ENCODE measurements around the gene PHOSPHO2. TPM values are rescaled to one million over a fixed set of nuclear protein-coding genes. Genes with fewer than 3 reads are reported as not detected.

PHOSPHO2 gene, protein sequence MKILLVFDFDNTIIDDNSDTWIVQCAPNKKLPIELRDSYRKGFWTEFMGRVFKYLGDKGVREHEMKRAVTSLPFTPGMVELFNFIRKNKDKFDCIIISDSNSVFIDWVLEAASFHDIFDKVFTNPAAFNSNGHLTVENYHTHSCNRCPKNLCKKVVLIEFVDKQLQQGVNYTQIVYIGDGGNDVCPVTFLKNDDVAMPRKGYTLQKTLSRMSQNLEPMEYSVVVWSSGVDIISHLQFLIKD
- 10 to 100 TPM in 4 of 5 donors, 1 to 10 TPM in 1; 9.4 to 17.0 (median 15.6) TPM for polyA plus RNA-seq (ENCODE audit: insufficient read depth in 1 of 5, insufficient read length in 5 of 5, low replicate concordance in 1 of 5)
- long read RNA-seq, donor 1, partial matches to known transcripts = 0 of 4 reads
- long read RNA-seq, donor 1, other reads (novel, unspliced or antisense) = 0 of 4 reads
- long read RNA-seq, donor 2, partial matches to known transcripts = 0 of 4 reads
- long read RNA-seq, donor 2, other reads (novel, unspliced or antisense) = 0 of 4 reads
- long read RNA-seq, donor 3, partial matches to known transcripts = 0 of 2 reads
- long read RNA-seq, donor 3, other reads (novel, unspliced or antisense) = 0 of 2 reads
- long read RNA-seq, donor 4, transcript PHOSPHO2-201 (4 exons, 1,125 nt) = major isoform, 6 of 7 reads
- long read RNA-seq, donor 4, partial matches to known transcripts = 0 of 7 reads
- long read RNA-seq, donor 4, other reads (novel, unspliced or antisense) = 0 of 7 reads
- long read RNA-seq, donor 5, transcript PHOSPHO2-201 (4 exons, 1,125 nt) = major isoform, 7 of 10 reads
- long read RNA-seq, donor 5, partial matches to known transcripts = 0 of 10 reads
- long read RNA-seq, donor 5, other reads (novel, unspliced or antisense) = 0 of 10 reads
- long read RNA-seq, donor 6, transcript PHOSPHO2-201 (4 exons, 1,125 nt) = major isoform, 8 of 10 reads
- long read RNA-seq, donor 6, partial matches to known transcripts = 0 of 10 reads
- long read RNA-seq, donor 6, other reads (novel, unspliced or antisense) = 0 of 10 reads
- long read RNA-seq, donor 7, partial matches to known transcripts = 0 of 4 reads
- long read RNA-seq, donor 7, other reads (novel, unspliced or antisense) = 0 of 4 reads
- long read RNA-seq, donor 8, partial matches to known transcripts = 0 of 2 reads
- long read RNA-seq, donor 8, other reads (novel, unspliced or antisense) = 0 of 2 reads

DNA sequence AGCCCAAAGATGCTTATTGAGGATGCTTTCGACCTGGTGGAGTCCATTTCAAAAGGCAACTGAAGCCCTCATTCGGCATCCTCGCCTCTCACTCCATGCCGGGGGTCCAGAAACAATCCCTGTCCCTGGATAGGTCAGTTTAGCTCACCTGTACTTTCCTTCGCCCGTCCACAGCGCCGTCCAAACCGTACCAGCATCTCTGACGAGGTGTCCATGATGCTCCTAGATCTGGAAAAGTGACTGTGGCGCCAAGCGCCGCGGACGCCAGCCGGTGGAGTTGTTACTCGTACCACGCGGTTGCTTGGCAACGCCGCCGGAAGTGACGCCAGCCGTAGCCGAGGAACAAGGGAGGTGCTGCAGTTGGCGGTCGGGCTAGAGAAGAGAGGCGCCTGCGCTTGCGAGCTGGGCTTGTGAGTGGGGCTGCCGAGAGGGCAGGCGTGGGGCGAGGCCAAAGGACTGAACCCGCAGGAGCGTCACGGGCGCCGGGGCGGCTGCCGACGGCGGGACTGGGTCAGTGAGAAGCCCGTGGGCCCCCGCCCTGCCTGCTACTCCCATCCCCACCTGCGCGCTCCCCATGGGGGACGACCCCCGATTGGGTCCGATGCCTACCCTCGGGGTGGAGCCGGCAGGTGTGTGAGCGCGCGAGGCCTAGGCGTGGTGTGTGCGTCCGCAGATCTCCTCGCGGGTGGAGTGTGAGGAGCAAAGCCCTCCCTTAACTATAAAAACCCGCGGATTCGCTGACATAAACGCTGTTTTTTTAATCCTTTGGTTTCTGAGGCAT is at the start of gene PHOSPHO2, which contains the start of gene CFAP210:
TSS of gene PHOSPHO2 (plus strand) at position 357 of the 781 bp plus-strand sequence. CDS start 6,503 bp downstream, outside the sequence.
TSS of gene CFAP210 (minus strand) at position 293 of the 781 bp plus-strand sequence. CDS start at position 215, 78 bp downstream.
- peak; percentile 95 to 97 for DNase-seq

DNA sequence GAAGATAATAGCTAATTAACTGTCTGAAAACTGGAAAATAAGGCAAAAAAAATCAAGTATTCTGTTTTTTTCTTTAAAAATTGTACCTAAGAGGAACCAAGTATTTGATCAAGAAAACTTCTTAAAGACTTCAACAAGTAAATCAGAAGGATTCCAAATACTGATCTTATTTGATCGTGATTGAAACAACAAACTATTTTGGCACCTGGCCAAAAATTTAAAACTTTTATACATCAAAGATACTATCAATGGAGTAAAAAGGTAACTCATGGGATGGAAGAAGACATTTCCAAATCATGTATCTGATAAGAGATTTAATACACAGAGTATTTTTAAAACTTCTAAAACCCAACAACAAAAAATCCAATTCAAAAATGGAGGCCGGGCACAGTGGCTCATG is 46.8 kb upstream of the PHOSPHO2 start:
- DNase-seq = no peak

DNA sequence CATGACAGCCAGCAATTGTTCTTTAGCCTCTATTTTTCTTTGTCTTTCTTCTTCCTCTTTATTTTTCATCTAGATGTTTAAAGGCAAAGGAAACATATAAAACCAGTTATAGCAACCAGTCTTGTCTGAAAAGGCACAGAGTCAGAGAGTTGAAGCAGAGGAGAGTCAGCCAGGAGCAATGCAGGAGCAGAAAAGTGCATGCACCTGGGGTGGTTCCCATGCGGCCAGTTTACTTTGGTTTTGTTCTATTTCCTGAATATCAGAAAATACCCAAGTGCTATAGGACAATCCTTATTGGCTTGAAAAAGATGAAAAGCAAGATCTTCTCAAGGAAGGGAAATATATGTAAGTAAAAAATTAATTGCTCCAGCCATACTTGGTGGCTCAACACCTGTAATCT is 45.0 kb upstream of the PHOSPHO2 start:
- no peak for DNase-seq

GRCh38 chr2:169653636-169654035 is 40.6 kb upstream of the PHOSPHO2 start:
- DNase-seq = no peak

DNA sequence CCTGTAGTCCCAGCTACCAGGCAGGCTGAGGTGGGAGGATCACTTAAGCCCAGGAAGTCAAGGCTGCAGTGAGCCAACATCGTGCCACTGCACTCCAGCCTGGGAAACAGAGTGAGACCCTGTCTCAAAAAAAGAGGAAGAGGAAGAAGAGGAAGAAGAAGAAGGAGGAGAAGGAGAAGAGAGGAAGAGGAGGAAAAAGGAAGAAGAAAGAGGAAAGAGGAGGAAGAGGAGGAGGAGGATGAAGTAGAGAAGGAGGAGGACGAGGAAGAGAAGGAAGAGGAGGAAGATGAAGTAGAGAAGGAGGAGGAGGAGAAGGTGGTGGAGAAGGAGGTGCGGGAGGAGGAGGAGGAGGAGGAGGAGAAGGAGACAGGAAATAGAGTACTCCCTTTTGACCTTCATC is 38.1 kb upstream of the PHOSPHO2 start:
- no peak for DNase-seq

DNA sequence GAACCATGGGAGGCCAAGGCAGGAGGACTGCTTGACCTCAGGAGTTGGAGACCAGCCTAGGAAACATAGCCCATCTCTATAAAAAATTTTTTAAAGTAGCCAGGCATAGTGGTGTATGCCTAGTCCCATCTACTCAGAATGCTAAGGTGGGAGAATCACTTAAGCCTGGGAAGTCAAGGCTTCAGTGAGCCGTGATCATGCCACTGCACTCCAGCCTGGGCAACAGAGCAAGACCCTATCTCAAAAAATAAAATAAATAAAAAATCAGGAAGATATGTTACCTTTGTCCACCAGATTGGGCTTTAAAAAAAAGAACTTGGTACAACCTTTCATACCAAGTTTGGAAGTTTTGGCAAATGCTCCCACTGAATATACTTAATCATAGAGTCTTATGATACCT is 35.4 kb upstream of the PHOSPHO2 start:
- no peak for DNase-seq

- DNase-seq = no peak
These were observed 34.9 kb upstream of the PHOSPHO2 start for GRCh38 chr2:169659320-169659719.

- no peak for DNase-seq
These were observed 33.0 kb upstream of the PHOSPHO2 start for GRCh38 chr2:169661265-169661664.

- DNase-seq = no peak
These were observed 31.5 kb upstream of the PHOSPHO2 start for GRCh38 chr2:169662744-169663143.

GRCh38 chr2:169663247-169663646 is 31.0 kb upstream of the PHOSPHO2 start:
- no peak for DNase-seq

GRCh38 chr2:169664600-169664977 is 29.7 kb upstream of the PHOSPHO2 start:
- no peak for DNase-seq

GRCh38 chr2:169664978-169665930 is 29.0 kb upstream of the PHOSPHO2 start:
- DNase-seq = no peak

- DNase-seq = no peak
These were observed 26.7 kb upstream of the PHOSPHO2 start for GRCh38 chr2:169667583-169667982.

DNA sequence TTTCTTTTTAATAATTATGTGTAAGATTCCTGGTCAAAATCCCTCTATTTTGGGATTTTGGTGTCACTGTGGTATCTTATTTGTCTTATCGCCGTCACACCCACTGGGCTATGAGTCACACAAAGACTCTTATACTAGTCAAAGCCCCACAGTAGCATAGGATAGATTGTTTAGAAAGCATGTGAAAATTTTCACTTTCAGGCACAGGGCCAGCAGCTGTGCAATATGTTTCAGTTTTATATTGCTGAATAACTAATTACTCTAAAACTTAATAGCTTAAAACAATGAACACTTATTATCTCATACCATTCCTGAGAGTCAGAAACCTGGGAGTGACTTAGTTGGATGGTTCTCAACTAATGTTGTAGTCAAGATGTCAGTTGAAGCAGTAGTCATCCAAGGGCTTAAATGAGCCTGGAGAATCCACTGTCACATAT is 24.0 kb upstream of the PHOSPHO2 start:
- no peak for DNase-seq

GRCh38 chr2:169670937-169671336 is 23.3 kb upstream of the PHOSPHO2 start:
- DNase-seq = no peak

GRCh38 chr2:169672406-169672805 is 21.9 kb upstream of the PHOSPHO2 start:
- DNase-seq = no peak

DNA sequence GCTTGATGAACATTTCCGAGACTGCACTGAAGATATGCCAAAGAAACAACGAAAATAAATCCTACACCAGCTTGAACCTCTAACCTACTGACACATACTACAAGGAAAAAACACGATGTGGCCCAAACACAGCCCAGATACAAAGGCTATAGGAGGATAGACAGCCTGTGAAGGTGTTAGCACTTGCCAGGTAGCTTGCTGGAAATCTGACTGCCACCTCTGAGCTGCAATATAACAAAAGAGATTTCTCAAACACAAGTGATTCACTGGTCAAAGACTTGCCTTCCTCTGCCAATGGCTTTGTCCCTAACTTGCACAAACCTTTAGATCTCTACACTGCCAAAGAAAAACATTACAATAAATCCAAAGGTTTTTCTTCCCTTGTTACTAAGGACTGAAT is 21.2 kb upstream of the PHOSPHO2 start:
- DNase-seq = no peak

DNA sequence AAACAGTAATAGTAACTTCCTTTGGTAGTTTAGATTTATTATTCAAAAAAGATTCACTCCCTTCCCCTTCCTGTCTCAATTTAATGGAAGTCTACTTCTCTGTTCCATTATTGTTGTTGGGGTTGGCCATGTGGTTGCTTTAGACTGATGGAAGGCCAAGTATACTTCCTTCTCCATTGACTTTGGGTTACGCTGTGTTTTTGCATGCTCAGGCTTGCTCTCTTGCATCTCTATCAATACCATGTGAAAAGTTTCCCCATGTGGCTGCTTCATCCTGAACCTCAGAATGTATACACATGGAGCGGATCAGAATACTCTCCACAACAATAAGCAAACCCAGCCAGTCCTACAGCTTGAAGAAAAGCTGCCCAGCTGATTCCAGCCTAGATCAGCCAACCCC is 20.3 kb upstream of the PHOSPHO2 start:
- DNase-seq = no peak

DNA sequence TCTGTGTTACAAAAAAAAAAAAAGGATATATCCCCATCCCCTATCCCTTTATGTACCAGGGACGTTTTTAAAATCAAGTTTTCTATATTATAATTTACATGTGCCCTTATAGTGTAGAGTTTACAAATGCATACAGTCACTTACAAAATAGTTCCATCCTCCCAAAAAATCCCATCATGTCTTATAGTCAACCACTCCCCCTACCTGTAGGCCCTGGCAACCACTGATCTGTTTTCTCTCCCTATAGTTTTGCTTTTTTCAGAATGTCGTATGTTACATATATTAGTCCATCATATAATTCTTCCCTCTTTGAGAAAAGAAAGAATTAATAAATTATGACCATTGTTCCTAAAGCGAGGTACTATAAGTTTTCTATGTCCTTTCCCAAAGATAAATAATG is 17.9 kb upstream of the PHOSPHO2 start:
- no peak for DNase-seq

DNA sequence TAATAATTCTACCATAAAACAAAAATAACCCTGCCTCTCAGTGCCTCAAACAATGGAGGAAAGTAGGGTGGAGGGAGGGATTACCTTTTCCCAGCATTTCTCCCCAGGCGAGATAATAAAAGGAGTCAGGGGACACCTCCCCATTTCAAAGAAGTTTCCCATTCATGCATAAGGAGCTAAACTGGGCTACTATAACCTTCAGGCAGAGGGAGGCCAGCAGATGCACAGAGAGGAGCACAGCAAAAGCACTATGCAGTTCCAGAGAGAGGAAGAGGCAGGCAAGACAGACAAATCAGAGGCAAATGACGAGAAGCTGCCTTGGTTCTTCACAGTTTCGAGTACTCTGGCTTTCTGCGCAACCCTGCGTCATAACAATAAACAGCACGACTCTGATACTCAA is 17.4 kb upstream of the PHOSPHO2 start:
- DNase-seq = no peak
